Measurements from ENCODE around the gene RALA.

DNA sequence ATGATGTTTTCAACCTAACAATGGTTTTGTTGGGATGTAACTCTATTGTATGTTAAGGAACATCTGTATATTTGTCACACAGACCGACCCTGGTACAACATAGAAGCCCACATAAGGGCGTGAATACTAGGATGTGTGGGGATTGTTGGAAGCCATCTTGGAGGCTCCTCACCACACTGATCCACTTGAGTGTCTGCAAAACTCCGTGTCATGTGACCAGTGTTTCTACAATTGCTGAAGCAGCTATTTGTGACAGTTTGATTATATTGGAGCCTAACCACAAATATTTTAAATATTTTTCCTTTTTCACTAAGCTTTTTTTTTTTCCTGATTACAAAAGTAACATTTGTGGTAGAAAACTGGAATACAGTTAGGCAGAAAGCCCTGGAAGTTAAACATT lies 27.9 kb downstream of the RALA start:
- TF ChIP-seq, protein P1, sequence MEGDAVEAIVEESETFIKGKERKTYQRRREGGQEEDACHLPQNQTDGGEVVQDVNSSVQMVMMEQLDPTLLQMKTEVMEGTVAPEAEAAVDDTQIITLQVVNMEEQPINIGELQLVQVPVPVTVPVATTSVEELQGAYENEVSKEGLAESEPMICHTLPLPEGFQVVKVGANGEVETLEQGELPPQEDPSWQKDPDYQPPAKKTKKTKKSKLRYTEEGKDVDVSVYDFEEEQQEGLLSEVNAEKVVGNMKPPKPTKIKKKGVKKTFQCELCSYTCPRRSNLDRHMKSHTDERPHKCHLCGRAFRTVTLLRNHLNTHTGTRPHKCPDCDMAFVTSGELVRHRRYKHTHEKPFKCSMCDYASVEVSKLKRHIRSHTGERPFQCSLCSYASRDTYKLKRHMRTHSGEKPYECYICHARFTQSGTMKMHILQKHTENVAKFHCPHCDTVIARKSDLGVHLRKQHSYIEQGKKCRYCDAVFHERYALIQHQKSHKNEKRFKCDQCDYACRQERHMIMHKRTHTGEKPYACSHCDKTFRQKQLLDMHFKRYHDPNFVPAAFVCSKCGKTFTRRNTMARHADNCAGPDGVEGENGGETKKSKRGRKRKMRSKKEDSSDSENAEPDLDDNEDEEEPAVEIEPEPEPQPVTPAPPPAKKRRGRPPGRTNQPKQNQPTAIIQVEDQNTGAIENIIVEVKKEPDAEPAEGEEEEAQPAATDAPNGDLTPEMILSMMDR (conservative IDR thresholded peaks at IDR 0.05 in 1 of 2, IDR thresholded peaks at IDR 0.05 in 1 of 2; ENCODE audit: extremely low read depth in 1 of 2, insufficient read depth in 1 of 2, low read depth in 1 of 2, low read length in 2 of 2): no peak
- no peak for TF ChIP-seq EZH2 (IDR thresholded peaks at IDR 0.05; ENCODE audit: borderline replicate concordance, low read length)

Data from mammary epithelial cell (primary cell).